PC-3 (cell line): ENCODE data around the gene DGCR6.

Source experiments
- EZH2 ChIP-seq: fragments of 300-600 bp; sonication (generic); IDR thresholded peaks from one replicate; pipeline ENCODE4 v1.6.1; 2017; ENCODE audit warnings: antibody characterized with exemption, mild to moderate bottlenecking, low read length; ENCODE audit not compliant: unreplicated experiment
- TF ChIP-seq, protein P1 (sequence below): fragments of 300-600 bp; sonication (generic); conservative IDR thresholded peaks from 2 replicates; pipeline ENCODE4 v1.5.1; 2017; ENCODE audit warnings: antibody characterized with exemption, low read depth, mild to moderate bottlenecking, low read length

DNA sequence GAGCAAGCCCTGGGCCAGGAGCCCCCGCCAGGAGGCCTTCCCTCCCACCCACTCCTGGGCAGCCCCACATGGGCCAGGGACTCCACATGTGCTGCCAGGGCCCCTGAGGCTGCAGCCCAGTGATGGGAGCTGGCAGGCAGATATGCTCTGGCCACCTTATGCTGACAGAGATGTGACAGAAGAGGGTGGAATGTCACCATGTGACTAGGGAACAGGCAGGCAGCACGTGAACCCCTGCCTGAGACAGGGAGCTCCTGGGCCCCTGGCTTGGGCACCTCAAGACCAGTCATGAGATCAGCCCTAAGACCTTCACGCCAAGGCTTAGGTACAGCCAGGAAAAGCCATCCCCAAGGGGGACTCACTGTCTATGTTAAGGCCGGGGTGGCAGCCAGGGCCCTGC is 20.9 kb downstream of the DGCR6 start:
- TF ChIP-seq EZH2 = no peak
- TF ChIP-seq, protein P1, sequence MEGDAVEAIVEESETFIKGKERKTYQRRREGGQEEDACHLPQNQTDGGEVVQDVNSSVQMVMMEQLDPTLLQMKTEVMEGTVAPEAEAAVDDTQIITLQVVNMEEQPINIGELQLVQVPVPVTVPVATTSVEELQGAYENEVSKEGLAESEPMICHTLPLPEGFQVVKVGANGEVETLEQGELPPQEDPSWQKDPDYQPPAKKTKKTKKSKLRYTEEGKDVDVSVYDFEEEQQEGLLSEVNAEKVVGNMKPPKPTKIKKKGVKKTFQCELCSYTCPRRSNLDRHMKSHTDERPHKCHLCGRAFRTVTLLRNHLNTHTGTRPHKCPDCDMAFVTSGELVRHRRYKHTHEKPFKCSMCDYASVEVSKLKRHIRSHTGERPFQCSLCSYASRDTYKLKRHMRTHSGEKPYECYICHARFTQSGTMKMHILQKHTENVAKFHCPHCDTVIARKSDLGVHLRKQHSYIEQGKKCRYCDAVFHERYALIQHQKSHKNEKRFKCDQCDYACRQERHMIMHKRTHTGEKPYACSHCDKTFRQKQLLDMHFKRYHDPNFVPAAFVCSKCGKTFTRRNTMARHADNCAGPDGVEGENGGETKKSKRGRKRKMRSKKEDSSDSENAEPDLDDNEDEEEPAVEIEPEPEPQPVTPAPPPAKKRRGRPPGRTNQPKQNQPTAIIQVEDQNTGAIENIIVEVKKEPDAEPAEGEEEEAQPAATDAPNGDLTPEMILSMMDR = no peak
